CD14-positive monocyte (primary cell): ENCODE results near the gene ALDH2. TPM values are rescaled to one million over a fixed set of nuclear protein-coding genes. Genes with fewer than 3 reads are reported as not detected.

ENCODE experiments used
- DNase-seq, 3 donors: peaks; one replicate each; pipeline ENCODE4 v3.0.0-alpha.2; 2011 to 2022
- H2AFZ ChIP-seq: 2 replicates; pipeline ENCODE4 v1.6.0; 2012; ENCODE audit warnings: mild to moderate bottlenecking, low read depth, low read length, inconsistent platforms; ENCODE audit not compliant: insufficient read depth, poor library complexity, severe bottlenecking
- H3K27ac ChIP-seq, 2 donors: 1 replicate in 1 of 2; 2 replicates in 1 of 2; pipeline ENCODE4 v1.5.1; 2012 to 2013; ENCODE audit warnings: low read length in 2 of 2, control low read depth in 1 of 2, inconsistent platforms in 1 of 2, low read depth in 1 of 2, mild to moderate bottlenecking in 1 of 2
- H3K27me3 ChIP-seq, 2 donors: one replicate each; pipeline versions ENCODE4 v1.6.0 to v1.6.1; 2011 to 2013; ENCODE audit warnings: low read length in 2 of 2; ENCODE audit not compliant: control insufficient read depth in 2 of 2, insufficient read depth in 2 of 2
- H3K36me3 ChIP-seq, 2 donors: replicated peaks in 1 of 2; 1 replicate in 1 of 2; 2 replicates in 1 of 2; pipeline versions ENCODE4 v1.5.1 to v1.6.1; 2012 to 2013; ENCODE audit warnings: low read length in 2 of 2, control low read depth in 1 of 2, inconsistent platforms in 1 of 2, mild to moderate bottlenecking in 1 of 2; ENCODE audit not compliant: insufficient read depth in 2 of 2, control insufficient read depth in 1 of 2
- H3K4me1 ChIP-seq, 2 donors: 1 replicate in 1 of 2; 2 replicates in 1 of 2; pipeline versions ENCODE4 v1.5.1 to v1.6.1; 2012 to 2013; ENCODE audit warnings: low read length in 2 of 2, control low read depth in 1 of 2, inconsistent platforms in 1 of 2, mild to moderate bottlenecking in 1 of 2, moderate library complexity in 1 of 2; ENCODE audit not compliant: insufficient read depth in 2 of 2, control insufficient read depth in 1 of 2
- H3K4me2 ChIP-seq: replicated peaks from 2 replicates; pipeline ENCODE3; 2012; ENCODE audit warnings: low read length, moderate library complexity, mild to moderate bottlenecking; ENCODE audit not compliant: poor library complexity, severe bottlenecking; ENCODE audit errors: extremely low read depth
- H3K4me3 ChIP-seq, 3 experiments: fragments of 200-600 bp in 1 of 3; sonication (generic) in 1 of 3; replicated peaks in 1 of 3; 1 replicate in 2 of 3; 2 replicates in 1 of 3; pipeline ENCODE4 v1.5.1; 2011 to 2013; ENCODE audit warnings: low read length in 3 of 3, mild to moderate bottlenecking in 3 of 3, control low read depth in 2 of 3, low read depth in 2 of 3, inconsistent platforms in 1 of 3, moderate library complexity in 1 of 3
- H3K79me2 ChIP-seq: 2 replicates; pipeline ENCODE4 v1.6.0; 2012; ENCODE audit warnings: mild to moderate bottlenecking, control low read depth, inconsistent platforms, low read length, moderate library complexity; ENCODE audit not compliant: insufficient read depth
- H3K9ac ChIP-seq: 2 replicates; pipeline ENCODE4 v1.6.0; 2017; ENCODE audit warnings: low read length, mild to moderate bottlenecking; ENCODE audit not compliant: insufficient read depth, poor library complexity, severe bottlenecking
- H3K9me3 ChIP-seq, 2 donors: replicated peaks in 1 of 2; 1 replicate in 1 of 2; 2 replicates in 1 of 2; pipeline versions ENCODE4 v1.5.1 to v1.6.1; 2012 to 2013; ENCODE audit warnings: low read length in 2 of 2, control low read depth in 1 of 2; ENCODE audit not compliant: control insufficient read depth in 1 of 2, insufficient read depth in 1 of 2
- H4K20me1 ChIP-seq: 2 replicates; pipeline ENCODE4 v1.6.0; 2012; ENCODE audit warnings: mild to moderate bottlenecking, low read length, control low read depth, moderate library complexity; ENCODE audit not compliant: insufficient read depth
- H3K27ac Mint-ChIP-seq, 7 donors: one replicate each; pipeline ENCODE4 v1.8.0; 2020; ENCODE audit warnings: mild to moderate bottlenecking in 7 of 7, mixed read lengths in 7 of 7, moderate library complexity in 6 of 7, inconsistent platforms in 2 of 7
- H3K27me3 Mint-ChIP-seq, 3 donors: one replicate each; pipeline ENCODE4 v1.8.0; 2021 to 2022; ENCODE audit warnings: low read depth in 3 of 3, mild to moderate bottlenecking in 3 of 3, mixed read lengths in 3 of 3, moderate library complexity in 3 of 3, inconsistent platforms in 1 of 3
- H3K36me3 Mint-ChIP-seq, 2 donors: one replicate each; pipeline ENCODE4 v1.8.0; 2020; ENCODE audit warnings: mixed read lengths in 2 of 2, inconsistent platforms in 1 of 2, mild to moderate bottlenecking in 1 of 2
- H3K4me1 Mint-ChIP-seq: one replicate; pipeline ENCODE4 v1.8.0; 2020; ENCODE audit warnings: mild to moderate bottlenecking, mixed read lengths
- H3K4me3 Mint-ChIP-seq, 2 donors: one replicate each; pipeline ENCODE4 v1.8.0; 2020; ENCODE audit warnings: mild to moderate bottlenecking in 2 of 2, mixed read lengths in 2 of 2, moderate library complexity in 1 of 2
- H3K9me3 Mint-ChIP-seq, 7 donors: one replicate each; pipeline ENCODE4 v1.8.0; 2020 to 2022; ENCODE audit warnings: mixed read lengths in 7 of 7, mild to moderate bottlenecking in 6 of 7, moderate library complexity in 6 of 7, inconsistent platforms in 2 of 7
- WGBS: methylation state at CpG from one replicate; pipeline ENCODE4 v1.1.5; 2013; ENCODE audit warnings: missing lambda C conversion rate; ENCODE audit not compliant: insufficient coverage; 5-methylcytosine and 5-hydroxymethylcytosine counted together
- intact Hi-C, 2 donors: fragments of 100-400 bp; cut with micrococcal nuclease; formaldehyde crosslinking; loops; one replicate each; pipeline versions ENCODE4 v1.15.0 to v1.15.1; 2023
- polyA plus RNA-seq, 3 donors: library from polyadenylated mRNA; depleted of rRNA in 1 of 3; unstranded in 2 of 3; stranded (reverse) in 1 of 3; fragments of 300-500 nt in 2 of 3; fragments of >200 nt in 1 of 3; fragmentation: Illumina TruSeq in 2 of 3; gene quantifications; 1 replicate in 2 of 3; 2 replicates in 1 of 3; pipeline ENCODE4 v1.2.3, GENCODE V29; 2012 to 2021
- TF ChIP-seq, protein P1 (sequence below): fragments of 200-600 bp; IDR thresholded peaks from one replicate; pipeline ENCODE4 v1.8.0; 2022; ENCODE audit warnings: antibody characterized with exemption, mild to moderate bottlenecking

The ALDH2 gene
- polyA plus RNA-seq, 3 donors = 272 to 404 (median 384) TPM

DNA sequence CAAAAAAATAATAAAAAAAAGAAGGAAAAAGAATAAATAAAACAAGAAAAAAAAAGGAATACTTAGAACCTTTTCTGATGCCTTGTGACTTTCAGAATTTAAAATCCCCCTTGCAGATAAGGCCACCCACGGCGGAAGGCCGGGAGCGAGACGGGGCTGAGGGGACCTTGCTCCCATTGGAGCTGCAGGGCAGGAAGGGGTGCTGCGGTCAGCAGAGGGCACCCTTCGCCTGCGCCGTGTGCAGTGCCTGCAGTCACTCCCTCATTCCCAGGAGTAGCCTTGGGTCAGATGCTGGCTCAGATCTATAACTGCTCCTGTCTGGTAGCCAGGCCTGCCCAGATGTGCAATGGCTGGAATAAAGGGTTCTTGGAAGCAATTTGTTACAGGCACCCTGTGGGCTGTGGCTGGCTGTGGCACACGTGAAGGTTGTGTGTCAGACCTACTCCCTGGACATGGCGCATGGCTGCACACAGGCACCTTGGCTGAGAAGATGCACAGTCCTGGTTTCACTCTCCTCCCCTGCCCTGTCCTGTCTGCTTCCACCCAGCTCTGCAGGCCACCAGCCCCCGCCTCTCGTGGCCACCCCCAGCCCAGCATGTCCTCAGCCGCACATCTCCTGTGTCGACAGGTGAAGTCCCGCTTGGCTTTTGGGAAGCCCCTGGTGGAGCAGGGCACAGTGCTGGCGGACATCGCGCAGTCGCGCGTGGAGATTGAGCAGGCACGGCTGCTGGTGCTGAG is 13.4 kb upstream of the ALDH2 start:
- Histone ChIP-seq H4K20me1 (no peaks in the 10 kb centered on the region), H3K9me3 (no peaks in the 10 kb centered on the region), H2AFZ (no peak overlapping the region), H3K4me1 (peaks cover 13 to 14% of the 10 kb centered on the region in 2 donors), H3K4me2 (no peak overlapping the region), H3K27me3 (no peaks in the 10 kb centered on the region), H3K9ac (no peak overlapping the region), H3K27ac (peak overlapping the region in 1 of 2 donors; percentile 9), H3K79me2 (no peaks in the 10 kb centered on the region), H3K36me3 (peaks cover 44 to 66% of the 10 kb centered on the region in 2 donors), H3K4me3 (no peak overlapping the region)
- no peak overlapping the region for H3K4me3 Mint-ChIP-seq
- TF ChIP-seq, protein P1, sequence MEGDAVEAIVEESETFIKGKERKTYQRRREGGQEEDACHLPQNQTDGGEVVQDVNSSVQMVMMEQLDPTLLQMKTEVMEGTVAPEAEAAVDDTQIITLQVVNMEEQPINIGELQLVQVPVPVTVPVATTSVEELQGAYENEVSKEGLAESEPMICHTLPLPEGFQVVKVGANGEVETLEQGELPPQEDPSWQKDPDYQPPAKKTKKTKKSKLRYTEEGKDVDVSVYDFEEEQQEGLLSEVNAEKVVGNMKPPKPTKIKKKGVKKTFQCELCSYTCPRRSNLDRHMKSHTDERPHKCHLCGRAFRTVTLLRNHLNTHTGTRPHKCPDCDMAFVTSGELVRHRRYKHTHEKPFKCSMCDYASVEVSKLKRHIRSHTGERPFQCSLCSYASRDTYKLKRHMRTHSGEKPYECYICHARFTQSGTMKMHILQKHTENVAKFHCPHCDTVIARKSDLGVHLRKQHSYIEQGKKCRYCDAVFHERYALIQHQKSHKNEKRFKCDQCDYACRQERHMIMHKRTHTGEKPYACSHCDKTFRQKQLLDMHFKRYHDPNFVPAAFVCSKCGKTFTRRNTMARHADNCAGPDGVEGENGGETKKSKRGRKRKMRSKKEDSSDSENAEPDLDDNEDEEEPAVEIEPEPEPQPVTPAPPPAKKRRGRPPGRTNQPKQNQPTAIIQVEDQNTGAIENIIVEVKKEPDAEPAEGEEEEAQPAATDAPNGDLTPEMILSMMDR = peak; percentile 85
- no peaks in the 10 kb centered on the region for H3K9me3 Mint-ChIP-seq
- DNase-seq = peak in 2 of 3 donors; percentile 40 to 47
- intact Hi-C loops = loop anchor here (2.0 to 10.0 kb wide), 3 partner anchors 34 to 61 kb away; no protein-coding TSS in a partner anchor
- 82% methylated on average over 23 of the region's 23 CpGs for WGBS
- peaks cover 51 to 72% of the 10 kb centered on the region in 2 donors for H3K36me3 Mint-ChIP-seq
- peak overlapping the region in 1 of 7 donors; percentile 18 for H3K27ac Mint-ChIP-seq
- peaks cover 0 to 3% (median 2%) of the 10 kb centered on the region in 3 donors for H3K27me3 Mint-ChIP-seq
- H3K4me1 Mint-ChIP-seq = peaks cover 19% of the 10 kb centered on the region

DNA sequence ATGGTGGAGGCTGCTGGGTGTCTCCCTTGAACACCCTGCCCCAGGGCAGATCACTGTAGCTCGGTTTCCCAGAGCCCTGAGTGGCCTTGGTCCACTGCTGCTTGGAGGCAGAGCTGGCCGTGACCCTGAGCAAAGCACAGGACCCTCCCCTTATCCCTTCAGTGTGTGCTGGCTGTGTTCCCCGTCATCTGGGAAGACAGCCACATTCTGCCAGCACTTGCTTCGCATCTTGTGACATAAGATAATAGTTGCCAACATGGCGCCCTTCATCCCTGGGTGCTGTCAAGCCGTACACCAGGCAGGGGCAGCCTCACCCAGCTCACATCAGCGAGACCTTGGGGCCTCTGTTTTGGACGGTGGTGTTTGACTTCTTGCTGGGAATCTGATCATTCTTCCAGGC is 12.1 kb upstream of the ALDH2 start:
- peaks cover 47 to 63% of the 10 kb centered on the region in 2 donors for H3K36me3 Mint-ChIP-seq
- TF ChIP-seq, protein P1 = no peak
- H3K27me3 Mint-ChIP-seq = peaks cover 0 to 3% (median 2%) of the 10 kb centered on the region in 3 donors
- Histone ChIP-seq H4K20me1 (no peaks in the 10 kb centered on the region), H3K4me3 (no peak overlapping the region), H3K27me3 (no peaks in the 10 kb centered on the region), H3K9me3 (no peaks in the 10 kb centered on the region), H3K4me2 (no peak overlapping the region), H3K4me1 (peaks cover 16 to 17% of the 10 kb centered on the region in 2 donors), H3K79me2 (no peaks in the 10 kb centered on the region), H2AFZ (no peak overlapping the region), H3K27ac (no peak overlapping the region), H3K36me3 (peaks cover 32 to 57% of the 10 kb centered on the region in 2 donors), H3K9ac (no peak overlapping the region)
- no peak overlapping the region for H3K27ac Mint-ChIP-seq
- peaks cover 29% of the 10 kb centered on the region for H3K4me1 Mint-ChIP-seq
- no peak for DNase-seq
- H3K4me3 Mint-ChIP-seq = no peak overlapping the region
- H3K9me3 Mint-ChIP-seq = no peaks in the 10 kb centered on the region
- intact Hi-C loops = loop anchor here (2.0 to 10.0 kb wide), 3 partner anchors 33 to 60 kb away; no protein-coding TSS in a partner anchor
- 99% methylated on average over 8 of the region's 8 CpGs for WGBS
